HG03095 (cell line): ENCODE measurements around the gene FLT3.
"Not testable (repeated sequence)": the region's sequence is repeated elsewhere in the genome, so short reads cannot be mapped to it uniquely, and the experiment has no call there.

Source experiments
- ATAC-seq: cut with Tn5 transposase; IDR thresholded peaks from one replicate; pipeline ENCODE4 v1.9.1; 2021; ENCODE audit warnings: moderate library complexity; ENCODE audit not compliant: unreplicated experiment

The FLT3 gene

DNA sequence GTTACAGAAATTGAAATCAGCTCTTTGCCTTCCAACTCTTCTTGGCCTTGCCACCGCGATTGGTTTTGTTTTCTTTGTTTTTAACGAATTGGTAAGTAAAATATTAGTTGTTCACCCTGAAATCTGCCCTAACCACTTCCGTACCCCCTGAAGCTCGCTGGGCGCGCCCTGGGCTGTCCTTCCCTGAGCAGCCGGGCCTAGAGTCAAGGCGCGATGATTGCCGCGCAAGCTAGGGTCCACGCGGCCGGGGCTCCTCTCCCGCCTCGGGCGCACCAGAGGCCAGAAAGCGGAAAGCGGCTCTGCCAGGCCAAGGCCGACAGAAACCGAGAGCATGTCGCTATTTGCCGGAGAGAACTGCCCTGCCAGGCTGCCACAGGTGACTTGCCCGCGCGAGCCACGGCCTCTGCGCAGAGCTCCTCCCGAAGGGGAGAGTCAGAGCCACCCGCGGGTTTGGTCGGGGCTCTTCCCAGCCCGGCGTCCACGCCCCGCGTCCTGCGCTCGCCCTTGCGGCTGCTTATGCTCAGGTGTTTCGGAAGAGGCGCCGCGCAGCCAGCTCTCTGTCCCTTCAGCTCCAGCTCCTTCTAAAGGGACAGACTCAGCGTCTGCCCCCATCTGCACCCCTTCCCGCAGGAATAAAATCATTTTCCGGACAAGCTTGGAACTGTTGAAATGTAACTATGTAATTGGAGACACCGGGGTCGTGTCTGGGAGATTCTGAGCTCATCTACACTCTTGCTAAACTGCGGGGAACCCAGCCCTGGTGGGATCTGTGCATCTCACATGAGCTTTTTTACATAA is 124.6 kb downstream of the FLT3 start:
- no peak for ATAC-seq

- ATAC-seq: no peak
Observed at GRCh38 chr13:27973961-27974662, 126.3 kb downstream of the FLT3 start.

DNA sequence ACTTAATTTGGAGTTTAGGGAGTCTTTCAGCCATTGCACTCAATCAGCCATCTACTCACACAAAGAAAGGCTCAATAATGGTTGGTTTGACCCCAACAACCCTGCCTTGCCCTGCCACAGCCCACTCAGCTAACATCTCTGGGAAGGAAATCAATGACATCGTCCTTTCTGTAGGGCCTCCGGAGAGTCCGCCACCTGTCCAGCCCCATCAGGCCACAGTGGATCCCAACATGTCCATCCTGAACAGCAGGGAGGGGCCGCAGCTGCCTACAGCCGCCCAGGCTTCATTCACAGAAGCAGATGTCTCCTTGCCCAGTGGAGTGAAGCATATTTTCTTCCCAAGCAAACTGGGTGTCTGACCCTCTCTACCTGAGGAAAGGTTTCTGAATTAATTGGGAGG is 127.1 kb downstream of the FLT3 start:
- no peak for ATAC-seq

GRCh38 chr13:27972478-27972820 is 127.9 kb downstream of the FLT3 start:
- ATAC-seq: no peak

DNA sequence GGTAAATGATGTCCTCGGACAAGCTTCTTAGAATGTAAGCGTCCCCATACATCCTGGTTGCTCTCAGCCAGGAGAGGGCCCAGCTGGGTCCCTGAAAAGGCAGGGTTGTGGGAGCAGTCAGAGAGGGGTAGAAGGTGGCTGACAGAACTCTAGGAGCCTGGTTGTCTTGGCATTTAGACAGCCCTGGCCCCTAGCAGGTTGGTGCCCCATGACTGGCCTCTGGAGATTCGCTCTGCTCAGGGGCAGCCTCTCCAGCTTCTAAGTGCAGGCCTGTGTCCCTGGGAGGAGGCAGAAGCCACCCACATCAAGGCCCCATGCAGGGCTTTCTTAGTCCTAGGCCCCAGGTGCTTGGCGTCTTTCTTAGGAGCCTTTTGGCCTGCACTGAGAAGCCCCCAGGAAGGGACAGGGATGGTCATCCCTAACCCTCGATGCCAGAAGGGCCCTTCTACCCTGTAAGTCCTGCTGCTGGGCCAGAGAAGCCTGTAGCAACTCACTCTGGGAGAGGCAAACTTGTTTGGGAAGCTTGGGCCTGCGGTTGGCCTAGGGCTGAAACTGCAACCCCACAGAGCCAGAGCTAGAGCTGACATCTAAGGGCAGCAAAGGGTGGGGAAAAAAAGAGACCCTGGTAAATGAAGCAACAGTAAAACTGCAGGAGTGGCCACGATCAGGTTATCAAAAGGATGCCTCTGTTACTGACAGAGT is 128.4 kb downstream of the FLT3 start:
- ATAC-seq: no peak

GRCh38 chr13:27971236-27971645 is 129.1 kb downstream of the FLT3 start:
- no peak for ATAC-seq

DNA sequence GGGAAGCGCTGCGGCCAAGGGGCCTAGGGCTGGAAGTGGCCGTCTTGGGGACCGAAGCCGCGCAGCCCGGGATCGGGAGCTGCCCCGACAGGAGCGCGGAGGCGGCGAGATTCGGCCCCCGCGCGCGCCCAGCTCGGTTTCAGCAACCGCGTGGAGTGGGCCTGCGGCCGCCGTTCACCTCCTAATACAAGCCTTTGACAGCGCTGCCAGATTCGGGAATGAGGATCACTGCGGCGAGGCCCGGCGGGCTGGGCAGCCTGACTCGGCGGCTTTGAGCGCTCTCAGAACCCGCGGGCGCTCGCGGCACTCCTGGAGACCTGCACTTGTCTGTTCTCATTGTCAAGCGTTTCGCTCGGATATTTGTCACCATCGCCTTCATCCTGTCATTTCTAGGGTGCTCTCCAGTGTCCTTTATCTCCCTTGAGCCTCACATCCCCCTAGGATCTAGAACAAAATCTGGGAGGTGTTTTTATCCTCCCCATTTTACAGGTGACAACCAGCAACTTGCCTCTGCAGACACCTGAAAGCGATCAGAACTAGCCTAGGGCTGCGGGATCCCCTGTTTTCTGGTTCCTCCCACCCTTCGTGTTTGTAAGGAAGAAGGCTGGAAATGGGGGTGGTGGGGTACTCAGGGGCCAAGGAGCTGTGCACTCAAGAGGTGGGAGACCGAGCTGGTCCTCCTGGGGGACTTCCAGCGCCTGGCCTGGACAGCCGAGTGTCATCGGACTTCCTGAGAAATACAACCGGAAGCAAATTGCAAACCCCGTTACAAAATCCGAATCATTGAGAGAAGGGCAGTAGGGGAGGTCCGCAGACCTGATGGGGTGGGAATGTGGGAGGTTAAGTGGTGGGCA is 129.8 kb downstream of the FLT3 start:
- no peak for ATAC-seq

DNA sequence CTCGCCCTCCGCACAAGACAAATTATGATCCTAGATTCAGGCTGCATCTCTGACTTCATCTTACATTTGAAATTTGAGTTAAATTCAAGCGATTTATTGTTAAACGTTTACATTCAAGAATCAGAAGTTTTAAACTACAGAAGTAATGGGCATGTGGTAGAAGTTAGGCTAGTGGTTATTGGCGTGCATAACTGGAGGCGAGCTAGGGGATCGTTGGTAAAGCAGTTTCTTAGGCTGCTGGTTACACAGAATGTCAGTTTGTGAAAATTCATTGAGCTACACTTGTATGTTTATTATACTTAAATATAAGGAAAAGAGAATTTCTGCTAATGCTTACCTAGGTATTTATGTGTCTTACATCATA is 130.5 kb downstream of the FLT3 start:
- no peak for ATAC-seq

DNA sequence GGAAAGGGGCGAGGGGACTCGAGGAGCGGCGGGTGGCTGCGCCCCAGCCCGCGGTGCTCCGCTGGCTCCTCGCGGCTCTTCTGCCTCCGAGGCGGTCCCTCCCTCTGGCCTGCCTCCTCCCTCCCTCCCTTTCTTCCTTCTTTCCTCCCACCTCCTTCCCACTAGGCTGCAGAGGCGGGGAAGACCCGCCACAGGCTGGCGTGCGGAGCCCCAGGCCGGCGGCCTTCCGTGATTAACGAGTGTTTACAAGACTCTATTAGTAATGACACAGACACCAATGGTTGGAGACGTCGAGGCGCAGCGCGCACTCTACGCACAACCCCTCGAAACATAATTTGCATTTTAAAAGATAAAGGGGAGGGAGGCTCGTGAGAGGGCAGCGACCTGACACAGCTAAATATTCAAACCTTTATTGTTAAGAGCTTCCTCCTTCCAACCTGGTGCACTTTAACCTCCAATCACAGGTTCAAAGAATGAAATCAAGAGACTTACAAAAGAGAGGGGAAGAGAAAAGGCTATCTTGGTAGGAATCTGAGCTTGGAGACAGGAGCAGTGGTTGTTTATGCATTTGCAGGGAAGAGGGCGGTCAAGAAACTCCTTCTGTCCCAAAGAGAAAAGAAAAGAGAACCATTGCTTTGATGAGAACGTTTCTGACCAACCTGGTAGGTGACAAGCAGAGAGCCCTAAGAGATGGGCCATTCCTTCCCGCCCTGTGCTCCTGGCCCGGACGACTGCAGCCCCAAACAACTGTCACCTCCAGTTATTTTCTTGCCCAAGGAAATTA is 131.1 kb downstream of the FLT3 start, which contains the start of gene CDX2:
Gene CDX2, minus strand, starts transcription at position 234 of the 784 bp plus-strand sequence. CDS start 309 bp downstream, outside the sequence.
- ATAC-seq: no peak

DNA sequence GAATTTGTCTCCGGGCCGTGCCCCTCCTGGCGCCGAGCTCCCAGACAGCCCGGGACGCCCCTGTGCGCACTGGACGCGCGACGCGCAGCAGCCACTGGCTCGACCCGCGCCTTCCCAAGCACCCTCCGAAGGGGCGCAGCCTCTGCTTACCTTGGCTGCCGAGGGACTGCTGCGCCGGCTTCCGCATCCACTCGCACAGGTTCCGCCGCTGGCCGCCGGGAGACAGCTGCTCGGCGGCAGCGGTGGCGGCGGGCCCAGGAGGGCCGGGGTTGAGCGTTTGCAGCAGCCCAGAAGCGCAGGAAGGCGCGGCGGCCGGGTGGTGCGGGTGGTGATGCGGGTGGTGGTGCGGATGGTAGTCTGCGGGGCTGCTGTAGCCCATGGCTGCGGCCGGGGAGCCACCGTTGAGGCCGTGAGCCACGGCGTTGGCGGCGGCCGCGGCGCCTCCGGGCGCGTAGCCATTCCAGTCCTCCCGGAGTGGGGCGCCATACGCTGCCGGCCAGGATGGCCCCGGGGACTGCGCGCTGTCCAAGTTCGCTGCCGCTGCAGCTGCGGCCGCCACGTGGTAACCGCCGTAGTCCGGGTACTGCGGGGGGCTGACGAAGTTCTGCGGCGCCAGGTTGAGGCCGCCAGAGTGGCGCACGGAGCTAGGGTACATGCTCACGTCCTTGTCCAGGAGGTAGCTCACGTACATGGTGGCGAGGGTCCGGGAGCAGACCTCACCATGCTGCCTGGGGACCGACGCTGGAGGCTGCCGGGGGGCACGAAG is 131.9 kb downstream of the FLT3 start:
- no peak for ATAC-seq

DNA sequence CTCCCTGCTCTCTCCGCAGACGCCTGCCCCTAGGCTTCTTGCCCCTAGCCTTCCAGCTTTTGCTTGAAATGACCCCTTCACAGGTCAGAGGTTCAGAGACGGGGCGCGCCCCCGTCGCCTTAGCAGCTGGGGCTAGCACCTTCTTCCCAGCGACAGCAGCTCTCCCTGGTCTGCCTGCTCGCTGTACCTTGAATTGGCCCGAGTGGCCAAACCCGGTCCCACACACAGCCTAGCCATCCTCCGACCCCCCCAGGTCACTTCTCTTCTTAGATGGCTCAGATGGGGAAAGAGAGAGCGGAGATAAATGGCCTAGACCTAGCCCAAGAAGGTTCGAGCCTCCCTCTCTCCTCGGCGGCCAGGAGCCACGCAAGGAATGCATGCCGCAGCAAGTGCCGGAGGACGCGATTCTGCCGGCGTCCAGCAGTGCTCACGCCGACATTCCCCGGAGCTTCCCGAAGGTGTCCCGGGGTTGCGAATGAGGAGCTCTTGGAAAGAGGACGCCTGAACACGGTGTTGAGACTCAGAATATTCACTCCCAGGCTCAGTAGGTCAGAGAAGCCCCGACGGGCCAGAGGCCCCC is 132.6 kb downstream of the FLT3 start:
- ATAC-seq: no peak

DNA sequence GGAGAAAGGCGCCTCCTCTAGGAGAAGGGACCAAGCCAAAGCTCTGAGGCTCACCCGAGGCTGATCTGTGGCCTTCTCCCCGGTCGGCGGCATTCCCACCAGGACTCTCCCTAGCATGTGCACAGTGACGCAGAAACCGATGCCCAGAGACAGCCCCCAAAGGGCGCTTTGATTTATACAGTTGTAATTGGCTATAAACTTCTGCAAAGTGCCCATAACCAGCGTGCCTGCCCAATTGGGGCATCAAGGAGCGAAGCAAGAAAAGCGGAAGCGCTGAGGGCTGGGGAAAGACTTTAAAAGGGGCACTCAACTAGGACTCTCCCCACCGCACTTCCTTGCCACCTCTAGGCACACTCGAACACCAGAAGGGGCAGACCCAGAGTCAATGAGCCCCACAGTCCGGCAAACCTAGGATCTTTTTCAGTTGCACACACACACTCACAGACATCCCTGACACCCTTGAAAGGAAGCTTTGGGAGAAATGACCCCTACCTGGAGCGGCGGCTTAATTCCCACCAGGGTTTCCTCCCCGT is 133.1 kb downstream of the FLT3 start:
- no peak for ATAC-seq

GRCh38 chr13:27966641-27967202 is 133.7 kb downstream of the FLT3 start:
- ATAC-seq: no peak

- ATAC-seq: no peak
Observed at GRCh38 chr13:27965740-27966640, 134.4 kb downstream of the FLT3 start.

DNA sequence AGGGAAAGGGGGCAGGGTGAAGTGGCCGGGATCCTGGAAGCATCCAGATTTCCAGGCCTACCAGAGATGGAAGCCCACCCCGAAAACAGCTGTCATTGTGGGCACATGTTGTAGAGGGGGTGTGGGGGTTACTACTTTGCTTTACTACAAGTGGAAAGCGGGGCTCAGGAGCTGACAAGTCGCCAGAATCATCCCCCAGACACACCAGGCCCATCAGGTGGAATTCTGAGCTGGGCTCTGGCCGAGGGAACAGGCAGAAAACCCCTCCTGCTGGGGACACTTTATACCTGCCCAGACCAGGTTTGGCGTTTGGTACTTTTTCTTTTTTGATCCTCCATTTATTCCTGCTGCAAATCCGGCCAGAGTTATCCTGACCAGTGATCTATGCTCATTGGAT is 135.0 kb downstream of the FLT3 start:
- no peak for ATAC-seq

DNA sequence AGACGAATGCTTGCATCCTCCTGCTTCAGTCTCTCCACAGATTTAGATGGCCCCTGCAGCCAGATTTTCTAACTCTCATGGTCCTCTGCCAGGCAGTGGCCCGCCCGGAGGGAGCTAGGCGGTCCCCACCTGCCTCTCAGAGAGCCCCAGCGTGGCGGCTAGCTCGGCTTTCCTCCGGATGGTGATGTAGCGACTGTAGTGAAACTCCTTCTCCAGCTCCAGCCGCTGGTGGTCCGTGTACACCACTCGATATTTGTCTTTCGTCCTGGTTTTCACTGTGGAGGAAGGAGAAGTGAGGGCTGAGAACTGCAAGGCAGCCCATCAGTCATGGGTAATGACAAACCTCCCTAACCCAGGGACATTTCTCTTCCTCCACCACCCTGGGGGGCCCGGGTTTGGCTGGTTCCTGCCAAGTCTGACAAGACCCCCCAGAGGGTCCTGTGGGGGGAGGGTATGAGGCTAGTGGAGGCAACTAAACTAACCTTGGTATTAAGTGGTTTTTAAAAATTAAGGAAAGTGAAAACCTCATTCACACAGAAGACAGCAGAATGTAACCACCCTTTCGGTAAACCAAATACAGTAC is 135.5 kb downstream of the FLT3 start:
- ATAC-seq: no peak

DNA sequence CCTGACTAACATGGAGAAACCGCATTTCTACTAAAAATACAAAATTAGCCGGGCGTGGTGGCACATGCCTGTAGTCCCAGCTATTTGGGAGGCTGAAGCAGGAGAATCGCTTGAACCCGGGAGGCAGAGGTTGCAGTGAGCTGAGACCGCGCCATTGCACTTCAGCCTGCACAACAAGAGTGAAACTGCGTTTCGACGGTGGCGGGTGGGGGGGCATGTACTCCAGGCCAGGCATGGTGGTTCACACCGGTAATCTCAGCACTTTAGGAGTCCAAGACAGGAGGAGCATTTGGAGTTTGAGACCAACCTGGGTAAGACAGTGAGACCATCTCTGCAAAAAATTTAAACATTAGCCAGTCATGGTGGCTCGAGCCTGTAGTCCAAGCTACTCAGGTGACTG is 136.2 kb downstream of the FLT3 start:
- not testable (repeated sequence) for ATAC-seq
